Endothelial cell of umbilical vein (primary cell): ENCODE data around the gene TPCN1. TPM values are rescaled to one million over a fixed set of nuclear protein-coding genes. Genes with fewer than 3 reads are reported as not detected.

Experiments
- BruUV-seq: library from RNA; stranded (reverse); fragments of 400-500 nt; replicated peaks from 2 replicates; lab custom pipeline; 2021; lab: Mats Ljungman, UMichigan
- CTCF ChIA-PET: fragments of 300-600, 350-600 bp; sonication (Branson Sonifier 250); formaldehyde crosslinking; loops from one replicate; lab custom pipeline; 2021; ENCODE audit warnings: antibody characterized with exemption, inconsistent platforms; lab: Charles Lee
- POLR2A ChIA-PET: fragments of 300-600, 350-600 bp; sonication (Branson Sonifier 250); formaldehyde crosslinking; loops from one replicate; lab custom pipeline; 2021; ENCODE audit warnings: antibody characterized with exemption, inconsistent platforms; lab: Charles Lee
- DNase-seq: peaks from one replicate; pipeline ENCODE4 v3.0.0-alpha.2; 2011; ENCODE audit warnings: low read depth, low spot score
- FAIRE-seq: peaks from 2 replicates; lab custom pipeline; 2011; peaks lifted over from hg19 to GRCh38; lab: Jason Lieb, UNC
- H2AFZ ChIP-seq: 2 replicates; pipeline ENCODE4 v1.6.0; 2012; ENCODE audit warnings: low read depth, low read length, control low read depth, inconsistent platforms
- H3K27ac ChIP-seq: 2 replicates; pipeline ENCODE4 v1.5.1; 2011; ENCODE audit warnings: low read depth, mild to moderate bottlenecking, control low read depth, low read length, moderate library complexity; ENCODE audit not compliant: insufficient read depth
- H3K27me3 ChIP-seq, 2 experiments: 2 replicates each; pipeline versions ENCODE4 v1.6.0 to v1.6.1; 2011; ENCODE audit warnings: low read length in 2 of 2, mixed read lengths in 1 of 2; ENCODE audit not compliant: control insufficient read depth in 2 of 2, insufficient read depth in 2 of 2
- H3K36me3 ChIP-seq, 2 experiments: 2 replicates in 1 of 2; 3 replicates in 1 of 2; pipeline ENCODE4 v1.5.1; 2011; ENCODE audit warnings: low read length in 2 of 2, mild to moderate bottlenecking in 1 of 2, moderate library complexity in 1 of 2; ENCODE audit not compliant: control insufficient read depth in 2 of 2, insufficient read depth in 2 of 2; ENCODE audit errors: extremely low read depth in 1 of 2
- H3K4me1 ChIP-seq: 3 replicates; pipeline ENCODE4 v1.5.1; 2011; ENCODE audit warnings: mild to moderate bottlenecking, low read length; ENCODE audit not compliant: control insufficient read depth, insufficient read depth; ENCODE audit errors: extremely low read depth
- H3K4me2 ChIP-seq: 2 replicates; pipeline ENCODE4 v1.6.1; 2011; ENCODE audit warnings: low read length, control low read depth, mixed read lengths; ENCODE audit not compliant: insufficient read depth
- H3K4me3 ChIP-seq, 3 experiments: fragments of 200-600 bp in 1 of 3; sonication (generic), shearing (Covaris generic) in 1 of 3; replicated peaks in 1 of 3; 2 replicates each; pipeline ENCODE4 v1.5.1; 2011 to 2016; ENCODE audit warnings: control low read depth in 3 of 3, low read length in 3 of 3, mild to moderate bottlenecking in 2 of 3, inconsistent platforms in 1 of 3, low read depth in 1 of 3, moderate library complexity in 1 of 3; ENCODE audit not compliant: insufficient read depth in 1 of 3
- H3K79me2 ChIP-seq: 2 replicates; pipeline ENCODE4 v1.6.0; 2012; ENCODE audit warnings: low read length, inconsistent platforms; ENCODE audit not compliant: control insufficient read depth, insufficient read depth
- H3K9ac ChIP-seq: replicated peaks from 2 replicates; pipeline ENCODE3; 2011; ENCODE audit warnings: low read length, control low read depth; ENCODE audit not compliant: insufficient read depth; ENCODE audit errors: extremely low read depth
- H3K9me1 ChIP-seq: replicated peaks from 3 replicates; pipeline ENCODE4 v1.6.0; 2011; ENCODE audit warnings: mild to moderate bottlenecking, low read length; ENCODE audit not compliant: control insufficient read depth, insufficient read depth; ENCODE audit errors: extremely low read depth
- H3K9me3 ChIP-seq: replicated peaks from 2 replicates; pipeline ENCODE4 v1.5.1; 2012; ENCODE audit warnings: low read length, inconsistent platforms; ENCODE audit not compliant: control insufficient read depth, insufficient read depth
- H4K20me1 ChIP-seq: replicated peaks from 2 replicates; pipeline ENCODE3; 2011; ENCODE audit warnings: mild to moderate bottlenecking, low read length; ENCODE audit not compliant: control insufficient read depth, insufficient read depth; ENCODE audit errors: extremely low read depth
- EZH2 ChIP-seq: IDR thresholded peaks from 2 replicates; pipeline ENCODE4 v1.6.1; 2012; ENCODE audit warnings: borderline replicate concordance, low read depth, mild to moderate bottlenecking, moderate library complexity, low read length, inconsistent platforms; ENCODE audit not compliant: severe bottlenecking
- FOS ChIP-seq: IDR thresholded peaks from 2 replicates; pipeline ENCODE4 v1.6.1; 2011; ENCODE audit warnings: mild to moderate bottlenecking, low read length, moderate library complexity, borderline replicate concordance; ENCODE audit not compliant: insufficient read depth
- GATA2 ChIP-seq: IDR thresholded peaks from 2 replicates; pipeline ENCODE4 v1.7.0; 2011; ENCODE audit warnings: low read depth, mild to moderate bottlenecking, moderate library complexity, mixed read lengths, low read length; ENCODE audit not compliant: insufficient read length, insufficient read depth
- JUN ChIP-seq: IDR thresholded peaks from 2 replicates; pipeline ENCODE4 v1.6.1; 2011; ENCODE audit warnings: borderline replicate concordance, low read depth; ENCODE audit not compliant: insufficient read length, insufficient read depth
- MYC ChIP-seq: IDR thresholded peaks from one replicate; pipeline ENCODE4 v1.6.1; 2011; ENCODE audit warnings: mild to moderate bottlenecking, low read depth, low read length
- POLR2A ChIP-seq: IDR thresholded peaks from 2 replicates; pipeline ENCODE4 v1.6.1; 2012; ENCODE audit warnings: low read depth, mild to moderate bottlenecking, control low read depth, low read length
- POLR2AphosphoS5 ChIP-seq: IDR thresholded peaks from 2 replicates; pipeline ENCODE4 v1.6.1; 2012; ENCODE audit warnings: low read depth, mild to moderate bottlenecking, control low read depth, low read length, moderate library complexity; ENCODE audit not compliant: insufficient read depth
- dilution Hi-C: fragments of 300-500 bp; cut with MboI; formaldehyde crosslinking; loops from one replicate; pipeline ENCODE4 v1.15.0; 2019; ENCODE audit warnings: low sequenced_read_pairs; ENCODE audit not compliant: extremely low pct_ligation_motif_present
- intact Hi-C: fragments of 100-400 bp; cut with micrococcal nuclease; formaldehyde crosslinking; loops from one replicate; pipeline ENCODE4 v1.10.0; 2022
- polyA plus RNA-seq, 4 experiments: library from polyadenylated mRNA; depleted of rRNA in 3 of 4; stranded (reverse) in 3 of 4; unstranded in 1 of 4; fragments of >200 nt; gene quantifications; 2 replicates each; pipeline versions ENCODE4 v1.2.1 to v1.2.3, GENCODE V29; 2011 to 2012; ENCODE audit warnings: missing spikeins in 1 of 4
- total RNA-seq: library from RNA; stranded (reverse); gene quantifications from 2 replicates; pipeline ENCODE4 v1.2.3, GENCODE V29; 2021
- TF ChIP-seq, protein P1 (sequence below): IDR thresholded peaks from 2 replicates; pipeline ENCODE4 v1.6.1; 2011; ENCODE audit not compliant: insufficient read depth, insufficient read length
- TF ChIP-seq, protein P2 (sequence below), 2 donors: IDR thresholded peaks; 1 replicate in 1 of 2; 2 replicates in 1 of 2; pipeline ENCODE4 v1.5.1; 2011; ENCODE audit warnings: low read length in 2 of 2, mild to moderate bottlenecking in 2 of 2, moderate library complexity in 2 of 2, control low read depth in 1 of 2, inconsistent platforms in 1 of 2, low read depth in 1 of 2; ENCODE audit not compliant: insufficient read depth in 1 of 2; ENCODE audit errors: extremely low read depth in 1 of 2

The TPCN1 gene
- total and polyA plus RNA-seq, 2 donors (not counting 3 experiments of a cell fraction or from before 2014, with no cell fraction given) = 19.5 to 28.3 TPM

DNA sequence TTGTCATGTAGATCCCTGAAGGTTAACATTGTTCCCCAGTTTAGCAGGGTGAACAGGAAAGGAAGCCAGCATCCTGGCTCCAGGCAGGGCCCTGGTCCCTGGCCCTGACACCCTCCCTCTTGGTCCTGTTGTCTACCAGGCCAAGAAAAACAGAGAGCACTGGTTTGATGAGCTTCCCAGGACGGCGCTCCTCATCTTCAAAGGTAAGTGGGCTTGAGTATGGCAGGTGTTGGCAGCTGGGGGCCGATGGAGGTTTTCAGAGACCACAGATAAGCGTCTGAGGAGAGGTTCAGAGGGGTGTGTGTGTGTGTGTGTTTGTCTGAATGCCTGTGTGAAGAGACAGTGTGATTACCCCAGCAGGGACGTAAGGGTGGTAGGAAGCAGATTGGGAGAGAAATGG is 57.4 kb downstream of the TPCN1 start:
- no TSS peak for BruUV-seq
- FAIRE-seq (no peak), DNase-seq (no peak)
- dilution Hi-C loops = no loop called here
- TF ChIP-seq GATA2 = no peak
- no peak for TF ChIP-seq FOS
- TF ChIP-seq MYC = no peak
- TF ChIP-seq POLR2AphosphoS5 = no peak
- TF ChIP-seq, protein P1, sequence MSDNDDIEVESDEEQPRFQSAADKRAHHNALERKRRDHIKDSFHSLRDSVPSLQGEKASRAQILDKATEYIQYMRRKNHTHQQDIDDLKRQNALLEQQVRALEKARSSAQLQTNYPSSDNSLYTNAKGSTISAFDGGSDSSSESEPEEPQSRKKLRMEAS = no peak
- TF ChIP-seq JUN = no peak
- no peak for TF ChIP-seq EZH2
- no peak overlapping the region for H3K27ac ChIP-seq
- H3K9ac ChIP-seq = no peak overlapping the region
- H2AFZ ChIP-seq = no peak overlapping the region
- no peaks in the 10 kb centered on the region for H4K20me1 ChIP-seq
- H3K79me2 ChIP-seq = no peaks in the 10 kb centered on the region
- H3K9me1 ChIP-seq = no peaks in the 10 kb centered on the region
- intact Hi-C loops = no loop called here
- no peaks in the 10 kb centered on the region for H3K4me1 ChIP-seq
- H3K9me3 ChIP-seq = no peaks in the 10 kb centered on the region
- H3K4me3 ChIP-seq = no peak overlapping the region
- H3K27me3 ChIP-seq = no peaks in the 10 kb centered on the region
- no peak overlapping the region for H3K4me2 ChIP-seq
- ChIA-PET CTCF (no interaction called here), POLR2A (no interaction called here)
- peaks cover 0 to 5% of the 10 kb centered on the region in 2 experiments for H3K36me3 ChIP-seq

DNA sequence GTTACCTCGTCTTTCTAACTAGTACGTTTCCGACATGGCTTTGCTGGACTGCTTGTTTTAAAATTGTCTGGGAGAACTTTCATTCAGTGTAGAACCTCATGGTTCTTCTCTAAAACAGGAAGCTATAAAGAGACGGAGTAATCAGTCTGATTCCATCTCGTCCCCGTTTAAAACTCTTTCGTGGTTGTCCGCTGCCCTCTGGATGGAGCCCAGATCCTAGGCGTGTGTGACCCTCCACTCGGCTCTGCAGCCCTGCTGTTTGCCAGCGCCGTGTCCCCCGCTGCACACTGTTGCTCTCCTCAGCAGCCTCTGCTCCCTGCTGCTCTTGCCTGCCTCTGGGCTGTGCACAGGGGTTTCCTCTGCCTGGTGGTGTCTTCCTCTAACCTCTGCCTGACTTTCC is 63.5 kb downstream of the TPCN1 start:
- no peaks in the 10 kb centered on the region for H3K27me3 ChIP-seq
- no TSS peak for BruUV-seq
- H3K79me2 ChIP-seq = no peaks in the 10 kb centered on the region
- ChIA-PET POLR2A (no interaction called here), CTCF (interaction anchor here (0.9 kb wide), 1 partner anchor 62 kb away, joined by 3 read pairs; no protein-coding TSS in a partner anchor)
- H3K9me1 ChIP-seq = no peaks in the 10 kb centered on the region
- no peak overlapping the region for H3K9ac ChIP-seq
- no peaks in the 10 kb centered on the region for H3K4me1 ChIP-seq
- DNase-seq = no peak
- no peak overlapping the region for H3K4me2 ChIP-seq
- no peaks in the 10 kb centered on the region for H4K20me1 ChIP-seq
- dilution Hi-C loops (no loop called here), intact Hi-C loops (no loop called here)
- H3K9me3 ChIP-seq = no peaks in the 10 kb centered on the region
- no peaks in the 10 kb centered on the region for H3K36me3 ChIP-seq
- TF ChIP-seq POLR2AphosphoS5 = no peak
- TF ChIP-seq, protein P2, sequence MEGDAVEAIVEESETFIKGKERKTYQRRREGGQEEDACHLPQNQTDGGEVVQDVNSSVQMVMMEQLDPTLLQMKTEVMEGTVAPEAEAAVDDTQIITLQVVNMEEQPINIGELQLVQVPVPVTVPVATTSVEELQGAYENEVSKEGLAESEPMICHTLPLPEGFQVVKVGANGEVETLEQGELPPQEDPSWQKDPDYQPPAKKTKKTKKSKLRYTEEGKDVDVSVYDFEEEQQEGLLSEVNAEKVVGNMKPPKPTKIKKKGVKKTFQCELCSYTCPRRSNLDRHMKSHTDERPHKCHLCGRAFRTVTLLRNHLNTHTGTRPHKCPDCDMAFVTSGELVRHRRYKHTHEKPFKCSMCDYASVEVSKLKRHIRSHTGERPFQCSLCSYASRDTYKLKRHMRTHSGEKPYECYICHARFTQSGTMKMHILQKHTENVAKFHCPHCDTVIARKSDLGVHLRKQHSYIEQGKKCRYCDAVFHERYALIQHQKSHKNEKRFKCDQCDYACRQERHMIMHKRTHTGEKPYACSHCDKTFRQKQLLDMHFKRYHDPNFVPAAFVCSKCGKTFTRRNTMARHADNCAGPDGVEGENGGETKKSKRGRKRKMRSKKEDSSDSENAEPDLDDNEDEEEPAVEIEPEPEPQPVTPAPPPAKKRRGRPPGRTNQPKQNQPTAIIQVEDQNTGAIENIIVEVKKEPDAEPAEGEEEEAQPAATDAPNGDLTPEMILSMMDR (IDR thresholded peaks at IDR 0.05; ENCODE audit: extremely low read depth in 1 of 2, insufficient read depth in 1 of 2, low read depth in 1 of 2, low read length in 2 of 2) = no peak
- TF ChIP-seq JUN = no peak
- no peak for TF ChIP-seq FOS
- no peak for TF ChIP-seq GATA2
- TF ChIP-seq EZH2 = no peak
- TF ChIP-seq, protein P1 = no peak
- TF ChIP-seq POLR2A = no peak
- no peak for TF ChIP-seq MYC
- H3K27ac ChIP-seq = no peak overlapping the region
- H2AFZ ChIP-seq = no peak overlapping the region
- FAIRE-seq = no peak
- no peak overlapping the region for H3K4me3 ChIP-seq
